H1 (cell line): ENCODE measurements around the gene MAN1C1. TPM values are rescaled to one million over a fixed set of nuclear protein-coding genes. Genes with fewer than 3 reads are reported as not detected.
A peak's percentile ranks its signal among the peaks of the same experiment; 100 is the strongest.

ENCODE experiments used
- ASH2L ChIP-seq: fragments of 200-600, 300-600 bp; sonication (generic); IDR thresholded peaks from one replicate; pipeline ENCODE4 v1.7.1; 2017; ENCODE audit warnings: low read length
- CBX8 ChIP-seq: fragments of 300-800, 300-1000 bp; sonication (generic); IDR thresholded peaks from 2 replicates; pipeline ENCODE4 v1.7.1; 2016; ENCODE audit warnings: low read depth, low read length, borderline replicate concordance
- CHD2 ChIP-seq: IDR thresholded peaks from 2 replicates; pipeline ENCODE4 v1.6.1; 2012; ENCODE audit warnings: low read length, improper control_type of control experiment
- CTBP2 ChIP-seq: IDR thresholded peaks from 2 replicates; pipeline ENCODE4 v1.7.0; 2011; ENCODE audit warnings: borderline replicate concordance, mild to moderate bottlenecking, moderate library complexity, mixed read lengths, low read length; ENCODE audit not compliant: insufficient read depth, insufficient read length
- CTCF ChIP-seq, 3 experiments: IDR thresholded peaks; 1 replicate in 2 of 3; 2 replicates in 1 of 3; pipeline versions ENCODE4 v1.5.1 to v1.6.1; 2011; ENCODE audit warnings: low read length in 3 of 3, mild to moderate bottlenecking in 3 of 3, inconsistent platforms in 2 of 3, low read depth in 1 of 3, moderate library complexity in 1 of 3; ENCODE audit not compliant: insufficient read depth in 1 of 3; ENCODE audit errors: control extremely low read depth in 1 of 3
- E2F6 ChIP-seq: IDR thresholded peaks from 2 replicates; pipeline ENCODE4 v1.6.1; 2012; ENCODE audit warnings: inconsistent platforms
- MAX ChIP-seq: IDR thresholded peaks from 2 replicates; pipeline ENCODE4 v1.6.1; 2012; ENCODE audit warnings: inconsistent platforms
- RNF2 ChIP-seq: fragments of 200-900, 300-1000 bp; sonication (generic); IDR thresholded peaks from 2 replicates; pipeline ENCODE4 v1.7.1; 2016; ENCODE audit warnings: borderline replicate concordance, low read depth, mild to moderate bottlenecking, antibody characterized with exemption, low read length; ENCODE audit not compliant: poor library complexity, severe bottlenecking; ENCODE audit errors: missing control alignments
- SIRT6 ChIP-seq: IDR thresholded peaks from one replicate; pipeline ENCODE4 v1.7.1; 2012; ENCODE audit warnings: low read length, inconsistent platforms
- SRF ChIP-seq: IDR thresholded peaks from 2 replicates; pipeline ENCODE4 v1.6.1; 2011; ENCODE audit warnings: mild to moderate bottlenecking, low read depth, low read length, moderate library complexity
- SUZ12 ChIP-seq: fragments of 200-600 bp; sonication (generic); IDR thresholded peaks from 2 replicates; pipeline ENCODE4 v1.6.1; 2012; ENCODE audit warnings: mild to moderate bottlenecking, inconsistent platforms, low read length, moderate library complexity, mixed read lengths
- TAF1 ChIP-seq: IDR thresholded peaks from 2 replicates; pipeline ENCODE4 v1.6.1; 2011; ENCODE audit warnings: mild to moderate bottlenecking, low read depth, low read length
- polyA plus RNA-seq, 7 experiments: library from polyadenylated mRNA; depleted of rRNA in 3 of 7; stranded (reverse) in 5 of 7; unstranded in 2 of 7; fragments of >200 nt in 5 of 7; fragments of 200-250 nt in 2 of 7; gene quantifications; 1 replicate in 5 of 7; 2 replicates in 1 of 7; 4 replicates in 1 of 7; pipeline versions ENCODE4 v1.2.1 to v1.2.3, GENCODE V29; 2011 to 2013; ENCODE audit warnings: missing spikeins in 2 of 7, mixed read lengths in 2 of 7
- total RNA-seq: library from RNA; stranded (reverse); fragmentation: NEBNext Ultra II Directional; extraction: Animal tissue kit (Norgen Biotek cat#: 25700); gene quantifications from 2 replicates; pipeline ENCODE4 v1.2.1, GENCODE V29; 2021

Gene MAN1C1
- total and polyA plus RNA-seq, 2 of the 8 experiments (the other 6 are each of a cell fraction or from before 2014, with no cell fraction given), result 7.8 to 15.2 TPM

GRCh38 chr1:25702101-25702775 is 85.6 kb downstream of the MAN1C1 start (continued):
- TF ChIP-seq RNF2 (no peak), CBX8 (no peak), CTBP2 (no peak), SRF (no peak), CTCF (IDR thresholded peaks at IDR 0.05; ENCODE audit: control extremely low read depth in 1 of 3, insufficient read depth in 1 of 3, low read depth in 1 of 3, low read length in 3 of 3) (no peak), CHD2 (no peak), SIRT6 (no peak), ASH2L (peak; percentile 81), MAX (peak; percentile 19; the same call in 1 of the 2 replicates), SUZ12 (no peak), TAF1 (0 out of 2 replicates have a peak, but pooled peaks have one; percentile 32), E2F6 (no peak)
